Adrenal gland (tissue), 5 donors: ENCODE measurements around the gene SLC7A10.

Experiments
- POLR2A ChIP-seq, 2 donors: fragments of 450-650 bp; IDR thresholded peaks; one replicate each; pipeline ENCODE4 v1.6.1; 2017; ENCODE audit warnings: antibody characterized with exemption in 2 of 2, mild to moderate bottlenecking in 2 of 2, moderate library complexity in 1 of 2
- TF ChIP-seq, protein P1 (sequence below), 6 experiments: fragments of 450-650 bp in 4 of 6; fragments of 200-600 bp in 2 of 6; sonication (generic) in 1 of 6; IDR thresholded peaks; 1 replicate in 5 of 6; 2 replicates in 1 of 6; pipeline versions ENCODE4 v1.5.1 to v1.8.0; 2016 to 2021; ENCODE audit warnings: antibody characterized with exemption in 6 of 6, mild to moderate bottlenecking in 2 of 6, moderate library complexity in 1 of 6
- donor health status: DM: no; HTN: no; CAD: no.

GRCh38 chr19:33269016-33269415 lies 43.4 kb upstream of the SLC7A10 start:
- TF ChIP-seq, protein P1, sequence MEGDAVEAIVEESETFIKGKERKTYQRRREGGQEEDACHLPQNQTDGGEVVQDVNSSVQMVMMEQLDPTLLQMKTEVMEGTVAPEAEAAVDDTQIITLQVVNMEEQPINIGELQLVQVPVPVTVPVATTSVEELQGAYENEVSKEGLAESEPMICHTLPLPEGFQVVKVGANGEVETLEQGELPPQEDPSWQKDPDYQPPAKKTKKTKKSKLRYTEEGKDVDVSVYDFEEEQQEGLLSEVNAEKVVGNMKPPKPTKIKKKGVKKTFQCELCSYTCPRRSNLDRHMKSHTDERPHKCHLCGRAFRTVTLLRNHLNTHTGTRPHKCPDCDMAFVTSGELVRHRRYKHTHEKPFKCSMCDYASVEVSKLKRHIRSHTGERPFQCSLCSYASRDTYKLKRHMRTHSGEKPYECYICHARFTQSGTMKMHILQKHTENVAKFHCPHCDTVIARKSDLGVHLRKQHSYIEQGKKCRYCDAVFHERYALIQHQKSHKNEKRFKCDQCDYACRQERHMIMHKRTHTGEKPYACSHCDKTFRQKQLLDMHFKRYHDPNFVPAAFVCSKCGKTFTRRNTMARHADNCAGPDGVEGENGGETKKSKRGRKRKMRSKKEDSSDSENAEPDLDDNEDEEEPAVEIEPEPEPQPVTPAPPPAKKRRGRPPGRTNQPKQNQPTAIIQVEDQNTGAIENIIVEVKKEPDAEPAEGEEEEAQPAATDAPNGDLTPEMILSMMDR (IDR thresholded peaks at IDR 0.05): no peak
- no peak for TF ChIP-seq POLR2A (IDR thresholded peaks at IDR 0.05)
